HCT116 (cell line): ENCODE data around the gene ZC3H8. TPM values are rescaled to one million over a fixed set of nuclear protein-coding genes. Genes with fewer than 3 reads are reported as not detected.

ENCODE experiments used
- ATAC-seq: fragments of 200-7000 bp; cut with Tn5 transposase; 2 replicates; pipeline ENCODE4 v1.9.1; 2020; ENCODE audit warnings: mild to moderate bottlenecking, moderate library complexity
- BruUV-seq: library from RNA; stranded (reverse); fragments of 400-500 nt; replicated peaks from 2 replicates; lab custom pipeline; 2021; lab: Mats Ljungman, UMichigan
- CTCF ChIA-PET: fragments of 300-600 bp; sonication (Branson Sonifier 250); formaldehyde crosslinking; loops from one replicate; lab custom pipeline; 2021; ENCODE audit warnings: antibody characterized with exemption; lab: Charles Lee
- POLR2A ChIA-PET: fragments of 300-600, 350-600 bp; sonication (Branson Sonifier 250); formaldehyde crosslinking; loops from one replicate; lab custom pipeline; 2021; ENCODE audit warnings: antibody characterized with exemption; lab: Charles Lee
- RAD21 ChIA-PET, 2 experiments: fragments of 300-600 bp; sonication (Branson Sonifier 250); formaldehyde crosslinking; loops; one replicate each; lab custom pipeline; 2023; ENCODE audit warnings: low total read pairs in 2 of 2; ENCODE audit not compliant: uncharacterized antibody in 2 of 2, unreplicated experiment in 2 of 2, low non-redundant PET in 1 of 2; lab: Charles Lee
- DNase-seq: peaks from one replicate; pipeline ENCODE4 v3.0.0-alpha.2; 2010; ENCODE audit warnings: low read depth, low spot score
- H2AFZ ChIP-seq: fragments of 200-600 bp; shearing (Covaris generic), sonication (generic); 2 replicates; pipeline ENCODE4 v1.6.1; 2017; ENCODE audit warnings: low read depth, mixed run types, mixed read lengths, antibody characterized with exemption, low read length; ENCODE audit not compliant: poor library complexity, severe bottlenecking
- H3K27ac ChIP-seq: 2 replicates; pipeline ENCODE4 v1.5.1; 2012; ENCODE audit warnings: low read depth, low read length
- H3K27me3 ChIP-seq: fragments of 200-600 bp; sonication (generic); 2 replicates; pipeline ENCODE4 v1.6.1; 2016; ENCODE audit warnings: mixed run types, low read length, mixed read lengths; ENCODE audit not compliant: insufficient read depth
- H3K36me3 ChIP-seq, 2 experiments: fragments of 200-500 bp in 1 of 2; fragments of 200-600 bp in 1 of 2; sonication (Bioruptor generic) in 1 of 2; sonication (generic) in 1 of 2; 2 replicates each; pipeline versions ENCODE4 v1.5.1 to v1.6.1; 2014 to 2016; ENCODE audit warnings: low read length in 2 of 2, inconsistent platforms in 1 of 2, mixed read lengths in 1 of 2, mixed run types in 1 of 2; ENCODE audit not compliant: insufficient read depth in 2 of 2, control insufficient read depth in 1 of 2
- H3K4me1 ChIP-seq, 2 experiments: fragments of 200-600 bp in 1 of 2; sonication (generic) in 1 of 2; 2 replicates each; pipeline versions ENCODE4 v1.5.1 to v1.6.1; 2012 to 2017; ENCODE audit warnings: low read length in 2 of 2, inconsistent platforms in 1 of 2, mild to moderate bottlenecking in 1 of 2, mixed read lengths in 1 of 2, mixed run types in 1 of 2, moderate library complexity in 1 of 2; ENCODE audit not compliant: insufficient read depth in 2 of 2, control insufficient read depth in 1 of 2
- H3K4me2 ChIP-seq: fragments of 200-600 bp; sonication (generic); 2 replicates; pipeline ENCODE4 v1.6.1; 2017; ENCODE audit warnings: mixed run types, low read length, mixed read lengths
- H3K4me3 ChIP-seq, 2 experiments: fragments of 200-600 bp in 1 of 2; sonication (generic) in 1 of 2; replicated peaks in 1 of 2; 2 replicates each; pipeline ENCODE4 v1.5.1; 2011 to 2016; ENCODE audit warnings: low read length in 2 of 2, control low read depth in 1 of 2, low read depth in 1 of 2, mild to moderate bottlenecking in 1 of 2, mixed read lengths in 1 of 2, mixed run types in 1 of 2
- H3K79me2 ChIP-seq: fragments of 200-600 bp; sonication (generic); 2 replicates; pipeline ENCODE4 v1.6.1; 2017; ENCODE audit warnings: mild to moderate bottlenecking, mixed run types, low read length, moderate library complexity, mixed read lengths; ENCODE audit not compliant: insufficient read depth
- H3K9ac ChIP-seq: fragments of 200-600 bp; sonication (generic); 2 replicates; pipeline ENCODE4 v1.6.1; 2016; ENCODE audit warnings: low read length, mixed read lengths
- H3K9me2 ChIP-seq: fragments of 200-600 bp; sonication (generic), shearing (Covaris generic); 2 replicates; pipeline ENCODE4 v1.6.1; 2017; ENCODE audit warnings: mixed run types, mild to moderate bottlenecking, moderate library complexity; ENCODE audit not compliant: insufficient read depth
- H3K9me3 ChIP-seq, 2 experiments: fragments of 200-500 bp in 1 of 2; fragments of 200-600 bp in 1 of 2; sonication (Bioruptor generic) in 1 of 2; sonication (generic) in 1 of 2; 2 replicates each; pipeline ENCODE4 v1.6.1; 2014 to 2017; ENCODE audit warnings: low read length in 2 of 2, mixed read lengths in 2 of 2, inconsistent platforms in 1 of 2, low read depth in 1 of 2, mild to moderate bottlenecking in 1 of 2, mixed run types in 1 of 2, moderate library complexity in 1 of 2; ENCODE audit not compliant: control insufficient read depth in 1 of 2, insufficient read depth in 1 of 2
- H4K20me1 ChIP-seq: fragments of 200-600 bp; sonication (generic), shearing (Covaris generic); 2 replicates; pipeline ENCODE4 v1.6.1; 2017; ENCODE audit warnings: mixed run types, mild to moderate bottlenecking, moderate library complexity; ENCODE audit not compliant: insufficient read depth
- CBX3 ChIP-seq: IDR thresholded peaks from 2 replicates; pipeline ENCODE4 v1.6.1; 2012; ENCODE audit warnings: low read depth
- CEBPB ChIP-seq: IDR thresholded peaks from 2 replicates; pipeline ENCODE4 v1.6.1; 2012; ENCODE audit warnings: low read depth
- RAD21 ChIP-seq: IDR thresholded peaks from 2 replicates; pipeline ENCODE4 v1.6.1; 2012; ENCODE audit warnings: low read depth, mild to moderate bottlenecking
- SIN3A ChIP-seq: IDR thresholded peaks from 2 replicates; pipeline ENCODE4 v1.6.1; 2012; ENCODE audit warnings: low read depth
- SP1 ChIP-seq: IDR thresholded peaks from 2 replicates; pipeline ENCODE4 v1.6.1; 2012; ENCODE audit warnings: low read depth
- SRF ChIP-seq: IDR thresholded peaks from 2 replicates; pipeline ENCODE4 v1.6.1; 2012; ENCODE audit warnings: low read depth
- YY1 ChIP-seq: IDR thresholded peaks from 2 replicates; pipeline ENCODE4 v1.6.1; 2011; ENCODE audit warnings: low read length, low read depth, moderate library complexity, mild to moderate bottlenecking; ENCODE audit not compliant: insufficient replicate concordance; ENCODE audit errors: extremely low read depth
- intact Hi-C: fragments of 100-400 bp; cut with micrococcal nuclease; formaldehyde crosslinking; loops from 2 replicates; pipeline ENCODE4 v1.10.0; 2022
- total RNA-seq: library from RNA; stranded (reverse); gene quantifications from one replicate; pipeline ENCODE4 v1.2.1, GENCODE V29; 2021; ENCODE audit not compliant: unreplicated experiment
- TF ChIP-seq, protein P1 (sequence below), 3 experiments: fragments of 200-600 bp in 1 of 3; sonication (generic) in 1 of 3; IDR thresholded peaks in 2 of 3; conservative IDR thresholded peaks in 1 of 3; 2 replicates each; pipeline ENCODE4 v1.5.1; 2012 to 2017; ENCODE audit warnings: low read depth in 2 of 3, low read length in 2 of 3, antibody characterized with exemption in 1 of 3, borderline replicate concordance in 1 of 3, control low read depth in 1 of 3, mild to moderate bottlenecking in 1 of 3, mixed read lengths in 1 of 3, mixed run types in 1 of 3, moderate library complexity in 1 of 3; ENCODE audit not compliant: insufficient read depth in 1 of 3
- TF ChIP-seq, protein P2 (sequence below): IDR thresholded peaks from 2 replicates; pipeline ENCODE4 v1.6.1; 2012
- TF ChIP-seq, protein P3 (sequence below): IDR thresholded peaks from 2 replicates; pipeline ENCODE4 v1.6.1; 2012; ENCODE audit warnings: low read depth

The ZC3H8 gene
- total RNA-seq, 1 experiment from 2014 or later, result 13.4 TPM

DNA sequence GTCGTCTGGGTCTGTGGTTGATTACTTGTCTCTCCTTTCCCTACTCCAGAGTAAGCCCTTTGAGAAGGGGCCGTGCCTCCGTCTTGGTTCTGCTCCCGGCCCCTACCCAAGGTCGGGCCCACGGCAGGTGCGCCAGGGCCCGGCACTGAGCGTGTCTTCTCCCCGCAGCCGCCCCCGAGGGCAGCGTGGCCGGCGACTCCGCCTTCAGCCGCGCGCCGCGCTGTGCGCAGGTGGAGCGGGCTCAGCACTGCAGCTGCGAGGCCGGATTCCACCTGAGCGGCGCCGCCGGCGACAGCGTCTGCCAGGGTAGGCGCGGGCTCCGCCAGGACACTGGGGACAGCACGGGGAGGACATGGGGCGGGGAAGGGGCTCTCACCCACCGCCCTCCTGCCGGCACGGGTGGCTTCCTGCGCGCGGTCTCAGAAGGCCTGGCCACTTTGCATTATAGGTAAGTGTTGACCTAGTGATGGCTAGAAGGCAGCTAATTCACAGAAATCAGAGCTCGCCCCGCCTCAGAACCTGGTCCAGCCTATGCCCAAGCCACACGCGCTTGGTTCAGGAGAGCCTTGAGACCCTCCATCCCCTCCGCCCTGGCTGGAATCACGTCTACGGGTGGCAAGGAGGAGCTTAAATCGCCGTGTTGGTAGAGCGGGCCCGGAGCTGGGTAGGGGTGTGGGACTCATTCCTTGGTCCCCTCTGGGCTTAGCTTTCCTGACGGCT, 73.1 kb downstream of the ZC3H8 start:
- no peaks in the 10 kb centered on the region for H4K20me1 ChIP-seq
- RAD21 ChIA-PET, result no interaction called here
- DNase-seq (no peak), ATAC-seq (no peak)
- no peak overlapping the region for H3K27ac ChIP-seq
- H3K36me3 ChIP-seq, result no peaks in the 10 kb centered on the region
- H3K79me2 ChIP-seq, result no peaks in the 10 kb centered on the region
- H3K9me2 ChIP-seq, result no peaks in the 10 kb centered on the region
- no peaks in the 10 kb centered on the region for H3K4me1 ChIP-seq
- H3K27me3 ChIP-seq, result no peaks in the 10 kb centered on the region
- POLR2A ChIA-PET, result no interaction called here
- H3K9me3 ChIP-seq, result no peaks in the 10 kb centered on the region
- no peak overlapping the region for H3K4me3 ChIP-seq
- intact Hi-C loops, result no loop called here
- no peak overlapping the region for H3K9ac ChIP-seq
- no peak overlapping the region for H3K4me2 ChIP-seq
- BruUV-seq, result no TSS peak
- CTCF ChIA-PET, result no interaction called here
- no peak for TF ChIP-seq SP1
- TF ChIP-seq SRF, result no peak
- no peak for TF ChIP-seq CBX3
- TF ChIP-seq, protein P1, sequence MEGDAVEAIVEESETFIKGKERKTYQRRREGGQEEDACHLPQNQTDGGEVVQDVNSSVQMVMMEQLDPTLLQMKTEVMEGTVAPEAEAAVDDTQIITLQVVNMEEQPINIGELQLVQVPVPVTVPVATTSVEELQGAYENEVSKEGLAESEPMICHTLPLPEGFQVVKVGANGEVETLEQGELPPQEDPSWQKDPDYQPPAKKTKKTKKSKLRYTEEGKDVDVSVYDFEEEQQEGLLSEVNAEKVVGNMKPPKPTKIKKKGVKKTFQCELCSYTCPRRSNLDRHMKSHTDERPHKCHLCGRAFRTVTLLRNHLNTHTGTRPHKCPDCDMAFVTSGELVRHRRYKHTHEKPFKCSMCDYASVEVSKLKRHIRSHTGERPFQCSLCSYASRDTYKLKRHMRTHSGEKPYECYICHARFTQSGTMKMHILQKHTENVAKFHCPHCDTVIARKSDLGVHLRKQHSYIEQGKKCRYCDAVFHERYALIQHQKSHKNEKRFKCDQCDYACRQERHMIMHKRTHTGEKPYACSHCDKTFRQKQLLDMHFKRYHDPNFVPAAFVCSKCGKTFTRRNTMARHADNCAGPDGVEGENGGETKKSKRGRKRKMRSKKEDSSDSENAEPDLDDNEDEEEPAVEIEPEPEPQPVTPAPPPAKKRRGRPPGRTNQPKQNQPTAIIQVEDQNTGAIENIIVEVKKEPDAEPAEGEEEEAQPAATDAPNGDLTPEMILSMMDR (IDR thresholded peaks at IDR 0.05 in 2 of 3, conservative IDR thresholded peaks at IDR 0.05 in 1 of 3; ENCODE audit: borderline replicate concordance in 1 of 3, insufficient read depth in 1 of 3, low read depth in 2 of 3, low read length in 2 of 3), result no peak
- TF ChIP-seq CEBPB, result no peak
- TF ChIP-seq, protein P2, sequence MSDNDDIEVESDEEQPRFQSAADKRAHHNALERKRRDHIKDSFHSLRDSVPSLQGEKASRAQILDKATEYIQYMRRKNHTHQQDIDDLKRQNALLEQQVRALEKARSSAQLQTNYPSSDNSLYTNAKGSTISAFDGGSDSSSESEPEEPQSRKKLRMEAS, result no peak
- TF ChIP-seq, protein P3, sequence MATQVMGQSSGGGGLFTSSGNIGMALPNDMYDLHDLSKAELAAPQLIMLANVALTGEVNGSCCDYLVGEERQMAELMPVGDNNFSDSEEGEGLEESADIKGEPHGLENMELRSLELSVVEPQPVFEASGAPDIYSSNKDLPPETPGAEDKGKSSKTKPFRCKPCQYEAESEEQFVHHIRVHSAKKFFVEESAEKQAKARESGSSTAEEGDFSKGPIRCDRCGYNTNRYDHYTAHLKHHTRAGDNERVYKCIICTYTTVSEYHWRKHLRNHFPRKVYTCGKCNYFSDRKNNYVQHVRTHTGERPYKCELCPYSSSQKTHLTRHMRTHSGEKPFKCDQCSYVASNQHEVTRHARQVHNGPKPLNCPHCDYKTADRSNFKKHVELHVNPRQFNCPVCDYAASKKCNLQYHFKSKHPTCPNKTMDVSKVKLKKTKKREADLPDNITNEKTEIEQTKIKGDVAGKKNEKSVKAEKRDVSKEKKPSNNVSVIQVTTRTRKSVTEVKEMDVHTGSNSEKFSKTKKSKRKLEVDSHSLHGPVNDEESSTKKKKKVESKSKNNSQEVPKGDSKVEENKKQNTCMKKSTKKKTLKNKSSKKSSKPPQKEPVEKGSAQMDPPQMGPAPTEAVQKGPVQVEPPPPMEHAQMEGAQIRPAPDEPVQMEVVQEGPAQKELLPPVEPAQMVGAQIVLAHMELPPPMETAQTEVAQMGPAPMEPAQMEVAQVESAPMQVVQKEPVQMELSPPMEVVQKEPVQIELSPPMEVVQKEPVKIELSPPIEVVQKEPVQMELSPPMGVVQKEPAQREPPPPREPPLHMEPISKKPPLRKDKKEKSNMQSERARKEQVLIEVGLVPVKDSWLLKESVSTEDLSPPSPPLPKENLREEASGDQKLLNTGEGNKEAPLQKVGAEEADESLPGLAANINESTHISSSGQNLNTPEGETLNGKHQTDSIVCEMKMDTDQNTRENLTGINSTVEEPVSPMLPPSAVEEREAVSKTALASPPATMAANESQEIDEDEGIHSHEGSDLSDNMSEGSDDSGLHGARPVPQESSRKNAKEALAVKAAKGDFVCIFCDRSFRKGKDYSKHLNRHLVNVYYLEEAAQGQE, result no peak
- no peak for TF ChIP-seq SIN3A
- no peak for TF ChIP-seq YY1
- no peak for TF ChIP-seq RAD21
- no peak overlapping the region for H2AFZ ChIP-seq
